Right lobe of liver (tissue), 4 donors: ENCODE data around the gene FAM13A.

Source experiments
- POLR2A ChIP-seq: fragments of 450-650 bp; IDR thresholded peaks from one replicate; pipeline ENCODE4 v1.6.1; 2017; ENCODE audit warnings: antibody characterized with exemption, mild to moderate bottlenecking
- TF ChIP-seq, protein P1 (sequence below), 4 donors: fragments of 200-600 bp in 3 of 4; fragments of 450-650 bp in 1 of 4; IDR thresholded peaks; one replicate each; pipeline versions ENCODE4 v1.5.1 to v1.8.0; 2016 to 2022; ENCODE audit warnings: antibody characterized with exemption in 4 of 4, mild to moderate bottlenecking in 2 of 4
- donor health status: DM: no; HTN: no; CAD: no.
- donor health status: DM: no; HTN: no; CAD: no.
- donor health status: DM: no; HTN: yes; CAD: no.

DNA sequence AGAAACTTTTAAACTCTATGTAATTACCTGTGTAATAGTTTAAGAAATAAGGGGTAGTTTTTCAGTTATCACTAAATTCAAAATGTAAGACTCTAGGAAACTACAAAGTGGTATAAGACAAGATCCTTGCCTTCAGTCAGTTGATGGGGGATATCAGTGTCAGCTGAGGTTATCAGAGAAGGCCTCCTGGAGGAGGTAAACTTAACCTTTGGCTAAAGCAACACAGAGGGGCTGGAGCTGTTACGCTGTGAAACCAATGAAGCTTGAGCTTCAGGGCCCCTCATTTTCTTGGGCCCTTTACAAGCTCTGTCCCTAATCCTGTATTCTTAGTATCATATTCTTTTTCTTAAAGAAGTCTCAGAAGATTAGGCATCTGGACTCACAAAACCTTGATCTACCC is 35.9 kb downstream of the FAM13A start:
- TF ChIP-seq, protein P1, sequence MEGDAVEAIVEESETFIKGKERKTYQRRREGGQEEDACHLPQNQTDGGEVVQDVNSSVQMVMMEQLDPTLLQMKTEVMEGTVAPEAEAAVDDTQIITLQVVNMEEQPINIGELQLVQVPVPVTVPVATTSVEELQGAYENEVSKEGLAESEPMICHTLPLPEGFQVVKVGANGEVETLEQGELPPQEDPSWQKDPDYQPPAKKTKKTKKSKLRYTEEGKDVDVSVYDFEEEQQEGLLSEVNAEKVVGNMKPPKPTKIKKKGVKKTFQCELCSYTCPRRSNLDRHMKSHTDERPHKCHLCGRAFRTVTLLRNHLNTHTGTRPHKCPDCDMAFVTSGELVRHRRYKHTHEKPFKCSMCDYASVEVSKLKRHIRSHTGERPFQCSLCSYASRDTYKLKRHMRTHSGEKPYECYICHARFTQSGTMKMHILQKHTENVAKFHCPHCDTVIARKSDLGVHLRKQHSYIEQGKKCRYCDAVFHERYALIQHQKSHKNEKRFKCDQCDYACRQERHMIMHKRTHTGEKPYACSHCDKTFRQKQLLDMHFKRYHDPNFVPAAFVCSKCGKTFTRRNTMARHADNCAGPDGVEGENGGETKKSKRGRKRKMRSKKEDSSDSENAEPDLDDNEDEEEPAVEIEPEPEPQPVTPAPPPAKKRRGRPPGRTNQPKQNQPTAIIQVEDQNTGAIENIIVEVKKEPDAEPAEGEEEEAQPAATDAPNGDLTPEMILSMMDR (IDR thresholded peaks at IDR 0.05): no peak
- no peak for TF ChIP-seq POLR2A
